ENCODE results near the gene BMPR1A. TPM values are rescaled to one million over a fixed set of nuclear protein-coding genes. Genes with fewer than 3 reads are reported as not detected.

The BMPR1A gene
- total and polyA plus RNA-seq, 9 of the 15 experiments (the other 6 are each of a cell fraction or from before 2014, with no cell fraction given) = 1.6 to 17.5 (median 9.1) TPM

- Histone ChIP-seq H3K9me1 (ENCODE audit: control insufficient read depth, insufficient read depth, low read length) (no peaks in the 10 kb centered on the region), H3K4me2 (ENCODE audit: insufficient read depth, low read length) (no peak overlapping the region), H3K79me2 (ENCODE audit: control insufficient read depth, insufficient read depth, low read length) (no peaks in the 10 kb centered on the region), H3K4me3 (no peak overlapping the region), H3K36me3 (ENCODE audit: control insufficient read depth, insufficient read depth, low read length) (no peaks in the 10 kb centered on the region), H3K4me1 (replicated peaks in 1 of 2; ENCODE audit: control insufficient read depth in 2 of 2, insufficient read depth in 2 of 2, low read length in 2 of 2) (no peaks in the 10 kb centered on the region; a peak in 1 of 5 replicates), H3K9me3 (replicated peaks; ENCODE audit: control insufficient read depth, insufficient read depth, low read depth, low read length) (no peaks in the 10 kb centered on the region), H3K9ac (ENCODE audit: insufficient read depth in 1 of 2, low read depth in 2 of 2, low read length in 2 of 2) (no peak overlapping the region), H2AFZ (ENCODE audit: low read depth, low read length) (no peak overlapping the region), H3K27ac (ENCODE audit: extremely low read depth, low read depth, low read length) (no peak overlapping the region), H4K20me1 (replicated peaks; ENCODE audit: control insufficient read depth, insufficient read depth, low read length) (no peaks in the 10 kb centered on the region), H3K27me3 (ENCODE audit: control insufficient read depth in 2 of 2, insufficient read depth in 2 of 2, low read length in 2 of 2) (no peaks in the 10 kb centered on the region)
- in situ Hi-C loops (cut with MboI) = no loop called here
- WGBS (ENCODE audit: insufficient coverage, low coverage, missing lambda C conversion rate) = 82% methylated on average over 5 of the region's 5 CpGs
- TF ChIP-seq HDAC2 (IDR thresholded peaks at IDR 0.05) (no peak), ZNF165 (CRISPR knock-in tag; IDR thresholded peaks at IDR 0.05; ENCODE audit: borderline replicate concordance) (no peak), ZEB2 (IDR thresholded peaks at IDR 0.05) (no peak), HMG20B (CRISPR knock-in tag; IDR thresholded peaks at IDR 0.05) (no peak), CREB3 (tag; conservative IDR thresholded peaks at IDR 0.05; ENCODE audit: low read depth) (no peak), ATF7 (IDR thresholded peaks at IDR 0.05) (no peak), BCLAF1 (IDR thresholded peaks at IDR 0.05; ENCODE audit: borderline replicate concordance in 1 of 2, control insufficient read depth in 1 of 2, low read depth in 2 of 2, low read length in 1 of 2) (no peak), CREB5 (CRISPR knock-in tag; IDR thresholded peaks at IDR 0.05) (no peak), MEIS2 (IDR thresholded peaks at IDR 0.05; ENCODE audit: partially characterized antibody) (no peak), KDM1A (IDR thresholded peaks at IDR 0.05) (no peak), SOX6 (IDR thresholded peaks at IDR 0.05) (no peak), DIDO1 (tag; IDR thresholded peaks at IDR 0.05; ENCODE audit: low read depth) (no peak), FOXP1 (CRISPR knock-in tag; IDR thresholded peaks at IDR 0.05) (no peak), HDAC6 (IDR thresholded peaks at IDR 0.05; ENCODE audit: low read depth, low read length) (no peak), KDM4B (IDR thresholded peaks at IDR 0.05; ENCODE audit: borderline replicate concordance in 2 of 2, low read depth in 1 of 2) (no peak), LEF1 (IDR thresholded peaks at IDR 0.05) (no peak), ZNF445 (CRISPR knock-in tag; IDR thresholded peaks at IDR 0.05; ENCODE audit: low read depth) (no peak)
- no TSS peak for BruUV-seq (replicated peaks)
- intact Hi-C loops (cut with micrococcal nuclease) = no loop called here
- CTCF ChIA-PET (ENCODE audit: low intra/inter-chr PET ratio) = no interaction called here
- no peak for ATAC-seq
- FAIRE-seq = no peak
- POLR2A ChIA-PET = no interaction called here
- no peak for DNase-seq (ENCODE audit: extremely low read depth in 1 of 4, low spot score in 3 of 4)
Observed at GRCh38 chr10:86867149-86867548, 110.7 kb downstream of the BMPR1A start.

Data from K562 (cell line).